ENCODE results near the gene FAM20C.

- TF ChIP-seq, protein P1, sequence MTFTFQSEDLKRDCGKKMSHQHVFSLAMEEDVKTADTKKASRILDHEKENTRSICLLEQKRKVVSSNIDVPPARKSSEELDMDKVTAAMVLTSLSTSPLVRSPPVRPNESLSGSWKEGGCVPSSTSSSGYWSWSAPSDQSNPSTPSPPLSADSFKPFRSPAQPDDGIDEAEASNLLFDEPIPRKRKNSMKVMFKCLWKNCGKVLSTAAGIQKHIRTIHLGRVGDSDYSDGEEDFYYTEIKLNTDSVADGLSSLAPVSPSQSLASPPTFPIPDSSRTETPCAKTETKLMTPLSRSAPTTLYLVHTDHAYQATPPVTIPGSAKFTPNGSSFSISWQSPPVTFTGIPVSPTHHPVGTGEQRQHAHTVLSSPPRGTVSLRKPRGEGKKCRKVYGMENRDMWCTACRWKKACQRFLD (tag by site-specific recombination; IDR thresholded peaks at IDR 0.05) = no peak
- no peak for TF ChIP-seq ZNF639 (tag by site-specific recombination; IDR thresholded peaks at IDR 0.05)
- no peak for TF ChIP-seq TCF7L2 (IDR thresholded peaks at IDR 0.05; ENCODE audit: borderline replicate concordance, low read depth, low read length)
- no peak for TF ChIP-seq ZNF24 (tag by site-specific recombination; IDR thresholded peaks at IDR 0.05)
- TF ChIP-seq ZSCAN4 (tag by site-specific recombination; IDR thresholded peaks at IDR 0.05) = no peak
- no peak for TF ChIP-seq SETDB1 (IDR thresholded peaks at IDR 0.05; ENCODE audit: insufficient read length, low read length)
- TF ChIP-seq, protein P2, sequence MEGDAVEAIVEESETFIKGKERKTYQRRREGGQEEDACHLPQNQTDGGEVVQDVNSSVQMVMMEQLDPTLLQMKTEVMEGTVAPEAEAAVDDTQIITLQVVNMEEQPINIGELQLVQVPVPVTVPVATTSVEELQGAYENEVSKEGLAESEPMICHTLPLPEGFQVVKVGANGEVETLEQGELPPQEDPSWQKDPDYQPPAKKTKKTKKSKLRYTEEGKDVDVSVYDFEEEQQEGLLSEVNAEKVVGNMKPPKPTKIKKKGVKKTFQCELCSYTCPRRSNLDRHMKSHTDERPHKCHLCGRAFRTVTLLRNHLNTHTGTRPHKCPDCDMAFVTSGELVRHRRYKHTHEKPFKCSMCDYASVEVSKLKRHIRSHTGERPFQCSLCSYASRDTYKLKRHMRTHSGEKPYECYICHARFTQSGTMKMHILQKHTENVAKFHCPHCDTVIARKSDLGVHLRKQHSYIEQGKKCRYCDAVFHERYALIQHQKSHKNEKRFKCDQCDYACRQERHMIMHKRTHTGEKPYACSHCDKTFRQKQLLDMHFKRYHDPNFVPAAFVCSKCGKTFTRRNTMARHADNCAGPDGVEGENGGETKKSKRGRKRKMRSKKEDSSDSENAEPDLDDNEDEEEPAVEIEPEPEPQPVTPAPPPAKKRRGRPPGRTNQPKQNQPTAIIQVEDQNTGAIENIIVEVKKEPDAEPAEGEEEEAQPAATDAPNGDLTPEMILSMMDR (tag by site-specific recombination; IDR thresholded peaks at IDR 0.05) = no peak
- TF ChIP-seq, protein P3, sequence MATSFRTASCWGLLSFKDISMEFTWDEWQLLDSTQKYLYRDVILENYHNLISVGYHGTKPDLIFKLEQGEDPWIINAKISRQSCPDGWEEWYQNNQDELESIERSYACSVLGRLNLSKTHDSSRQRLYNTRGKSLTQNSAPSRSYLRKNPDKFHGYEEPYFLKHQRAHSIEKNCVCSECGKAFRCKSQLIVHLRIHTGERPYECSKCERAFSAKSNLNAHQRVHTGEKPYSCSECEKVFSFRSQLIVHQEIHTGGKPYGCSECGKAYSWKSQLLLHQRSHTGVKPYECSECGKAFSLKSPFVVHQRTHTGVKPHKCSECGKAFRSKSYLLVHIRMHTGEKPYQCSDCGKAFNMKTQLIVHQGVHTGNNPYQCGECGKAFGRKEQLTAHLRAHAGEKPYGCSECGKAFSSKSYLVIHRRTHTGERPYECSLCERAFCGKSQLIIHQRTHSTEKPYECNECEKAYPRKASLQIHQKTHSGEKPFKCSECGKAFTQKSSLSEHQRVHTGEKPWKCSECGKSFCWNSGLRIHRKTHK (tag by site-specific recombination; IDR thresholded peaks at IDR 0.05) = no peak
- TF ChIP-seq ZBTB17 (tag by site-specific recombination; IDR thresholded peaks at IDR 0.05) = no peak
- no peak for TF ChIP-seq ZNF785 (tag by site-specific recombination; IDR thresholded peaks at IDR 0.05)
- no peak for TF ChIP-seq ZNF133 (tag by site-specific recombination; IDR thresholded peaks at IDR 0.05)
- no peak for TF ChIP-seq ZNF433 (tag by site-specific recombination; IDR thresholded peaks at IDR 0.05; ENCODE audit: low read depth)
- no peak for TF ChIP-seq ZNF23 (tag by site-specific recombination; IDR thresholded peaks at IDR 0.05; ENCODE audit: borderline replicate concordance)
- no peak for TF ChIP-seq GLI2 (tag by site-specific recombination; IDR thresholded peaks at IDR 0.05; ENCODE audit: borderline replicate concordance, low read depth)
Measured at GRCh38 chr7:176786-177459, 15.4 kb upstream of the FAM20C start.
